HG03460 (cell line): ENCODE results near the gene HTRA3.

Experiments used
- ATAC-seq: cut with Tn5 transposase; IDR thresholded peaks from one replicate; pipeline ENCODE4 v1.9.1; 2021; ENCODE audit not compliant: unreplicated experiment

HTRA3 gene

GRCh38 chr4:8269535-8270417 lies at the start of gene HTRA3:
Gene HTRA3, plus strand, starts transcription at chr4:8269754. Its CDS starts 215 bp downstream, at chr4:8269969.
- no peak for ATAC-seq

GRCh38 chr4:8220661-8221450 lies 48.7 kb upstream of the HTRA3 start:
- ATAC-seq: no peak

- ATAC-seq: no peak
Measured at GRCh38 chr4:8221476-8221875, 48.1 kb upstream of the HTRA3 start.

GRCh38 chr4:8221985-8222384 lies 47.6 kb upstream of the HTRA3 start:
- ATAC-seq: no peak

GRCh38 chr4:8222609-8223388 lies 46.8 kb upstream of the HTRA3 start:
- no peak for ATAC-seq

- no peak for ATAC-seq
Measured at GRCh38 chr4:8224267-8224974, 45.1 kb upstream of the HTRA3 start.

GRCh38 chr4:8224975-8225625 lies 44.5 kb upstream of the HTRA3 start:
- no peak for ATAC-seq

- no peak for ATAC-seq
Measured at GRCh38 chr4:8225706-8226443, 43.7 kb upstream of the HTRA3 start.

GRCh38 chr4:8227201-8227770 lies 42.3 kb upstream of the HTRA3 start:
- ATAC-seq: no peak

GRCh38 chr4:8227771-8228318 lies 41.7 kb upstream of the HTRA3 start:
- no peak for ATAC-seq

GRCh38 chr4:8228319-8229250 lies 41.0 kb upstream of the HTRA3 start:
- peak; percentile 76 for ATAC-seq

GRCh38 chr4:8229331-8229975 lies 40.1 kb upstream of the HTRA3 start:
- ATAC-seq: no peak

GRCh38 chr4:8230033-8230432 lies 39.5 kb upstream of the HTRA3 start:
- no peak for ATAC-seq

- no peak for ATAC-seq
Measured at GRCh38 chr4:8230891-8231290, 38.7 kb upstream of the HTRA3 start.

- ATAC-seq: no peak
Measured at GRCh38 chr4:8231551-8232049, 38.0 kb upstream of the HTRA3 start.

- ATAC-seq: no peak
Measured at GRCh38 chr4:8232748-8233147, 36.8 kb upstream of the HTRA3 start.
